OCI-LY3 (cell line): ENCODE data around the gene P2RX7.

Experiments
- CTCF ChIP-seq: fragments of 200-600, 300-600 bp; sonication (generic); IDR thresholded peaks from 2 replicates; pipeline ENCODE4 v1.5.1; 2014; ENCODE audit warnings: antibody characterized with exemption, low read length, low read depth
- EZH2phosphoT487 ChIP-seq: fragments of 200-600 bp; shearing (Covaris generic); IDR thresholded peaks from 2 replicates; pipeline ENCODE4 v1.6.1; 2018; ENCODE audit warnings: antibody characterized with exemption, mixed run types, low read depth

DNA sequence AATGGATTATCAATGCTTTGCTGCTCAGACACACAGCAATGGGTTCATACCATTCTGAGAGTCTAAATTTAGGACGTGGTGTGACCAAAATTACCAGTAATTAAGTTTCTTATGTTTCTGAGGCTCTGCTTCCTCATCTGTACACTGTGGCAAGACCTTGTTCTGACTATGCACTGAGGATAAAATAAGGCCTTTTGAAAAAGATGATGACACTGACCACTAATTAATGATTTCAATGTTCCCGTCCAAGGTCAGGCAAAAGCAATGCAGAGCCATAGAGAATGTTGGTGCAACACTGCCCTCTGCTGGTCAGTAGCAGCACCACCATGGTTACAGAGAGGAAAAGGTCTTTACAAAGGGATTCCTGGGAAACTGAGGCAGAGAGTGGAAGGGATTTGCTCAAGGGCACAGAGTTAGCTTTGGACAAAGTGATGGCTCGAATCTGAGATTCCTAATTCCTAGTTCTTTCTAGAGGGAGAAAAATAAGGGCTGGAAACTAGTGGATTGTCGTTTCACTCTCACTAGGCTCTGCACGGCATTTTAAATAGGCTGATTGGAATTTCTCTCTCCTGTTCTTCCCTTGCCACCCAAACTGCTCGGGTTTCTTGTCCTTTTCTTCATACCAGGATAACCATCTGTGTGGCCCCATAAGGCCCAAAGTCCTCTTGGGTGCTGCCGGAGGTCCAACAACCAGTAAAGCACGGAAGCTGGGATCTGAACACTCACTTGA, 22.3 kb upstream of the P2RX7 start:
- TF ChIP-seq CTCF (peak; percentile 97), EZH2phosphoT487 (no peak)
